ENCODE measurements around the gene ADAMTS20. TPM values are rescaled to one million over a fixed set of nuclear protein-coding genes. Genes with fewer than 3 reads are reported as not detected.

Gene ADAMTS20
- total RNA-seq, 4 donors from 2014 or later = not detected

DNA sequence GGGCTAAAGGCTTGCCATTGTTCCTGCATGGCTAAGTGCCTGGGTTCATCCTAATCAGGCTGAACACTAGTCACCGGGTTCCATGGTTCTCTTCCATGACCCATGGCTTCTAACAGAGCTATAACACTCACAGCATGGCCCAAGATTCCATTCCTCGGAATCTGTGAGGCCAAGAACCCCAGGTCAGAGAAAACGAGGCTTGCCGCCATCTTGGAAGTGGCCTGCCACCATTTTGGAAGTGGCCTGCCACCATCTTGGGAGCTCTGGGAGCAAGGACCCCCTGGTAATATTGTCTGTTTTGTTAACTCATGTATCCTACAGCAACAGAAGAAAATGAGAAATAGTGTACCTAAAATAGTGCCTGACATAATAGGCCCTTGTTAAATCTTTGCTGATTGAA is 92.7 kb downstream of the ADAMTS20 start:
- no peak for DNase-seq (ENCODE audit: low spot score in 2 of 2)
- TF ChIP-seq POLR2A (IDR thresholded peaks at IDR 0.05) (no peak), POLR2AphosphoS5 (IDR thresholded peaks at IDR 0.05) (no peak), EP300 (IDR thresholded peaks at IDR 0.05) (no peak)
- TF ChIP-seq, protein P1, sequence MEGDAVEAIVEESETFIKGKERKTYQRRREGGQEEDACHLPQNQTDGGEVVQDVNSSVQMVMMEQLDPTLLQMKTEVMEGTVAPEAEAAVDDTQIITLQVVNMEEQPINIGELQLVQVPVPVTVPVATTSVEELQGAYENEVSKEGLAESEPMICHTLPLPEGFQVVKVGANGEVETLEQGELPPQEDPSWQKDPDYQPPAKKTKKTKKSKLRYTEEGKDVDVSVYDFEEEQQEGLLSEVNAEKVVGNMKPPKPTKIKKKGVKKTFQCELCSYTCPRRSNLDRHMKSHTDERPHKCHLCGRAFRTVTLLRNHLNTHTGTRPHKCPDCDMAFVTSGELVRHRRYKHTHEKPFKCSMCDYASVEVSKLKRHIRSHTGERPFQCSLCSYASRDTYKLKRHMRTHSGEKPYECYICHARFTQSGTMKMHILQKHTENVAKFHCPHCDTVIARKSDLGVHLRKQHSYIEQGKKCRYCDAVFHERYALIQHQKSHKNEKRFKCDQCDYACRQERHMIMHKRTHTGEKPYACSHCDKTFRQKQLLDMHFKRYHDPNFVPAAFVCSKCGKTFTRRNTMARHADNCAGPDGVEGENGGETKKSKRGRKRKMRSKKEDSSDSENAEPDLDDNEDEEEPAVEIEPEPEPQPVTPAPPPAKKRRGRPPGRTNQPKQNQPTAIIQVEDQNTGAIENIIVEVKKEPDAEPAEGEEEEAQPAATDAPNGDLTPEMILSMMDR (IDR thresholded peaks at IDR 0.05) = no peak
- Histone ChIP-seq H3K4me1 (no peaks in the 10 kb centered on the region), H3K9me3 (peaks cover 6% of the 10 kb centered on the region), H3K27ac (no peak overlapping the region), H3K36me3 (no peaks in the 10 kb centered on the region), H3K27me3 (no peaks in the 10 kb centered on the region), H3K4me3 (no peak overlapping the region)
- WGBS = 93% methylated on average over 4 of the region's 4 CpGs

- H3K36me3 ChIP-seq = no peaks in the 10 kb centered on the region
- peaks cover 6% of the 10 kb centered on the region for H3K9me3 ChIP-seq
- TF ChIP-seq POLR2AphosphoS5 (IDR thresholded peaks at IDR 0.05) (no peak), POLR2A (IDR thresholded peaks at IDR 0.05) (no peak)
- TF ChIP-seq, protein P1 (IDR thresholded peaks at IDR 0.05) = no peak
- 88% methylated on average over 8 of the region's 8 CpGs for WGBS
- no peak for DNase-seq (ENCODE audit: low spot score in 2 of 2)
- H3K4me3 ChIP-seq = no peak overlapping the region
- no peak overlapping the region for H3K27ac ChIP-seq
- H3K4me1 ChIP-seq = no peaks in the 10 kb centered on the region
- no peaks in the 10 kb centered on the region for H3K27me3 ChIP-seq
Measured at GRCh38 chr12:43453761-43454160, 98.2 kb downstream of the ADAMTS20 start.

- no peaks in the 10 kb centered on the region for H3K4me1 ChIP-seq
- no peak for DNase-seq (ENCODE audit: low spot score in 2 of 2)
- 56% methylated on average over 3 of the region's 3 CpGs for whole genome bisulfite sequencing
Measured at GRCh38 chr12:43444940-43445564, 107.0 kb downstream of the ADAMTS20 start.

GRCh38 chr12:43436597-43436996 is 115.4 kb downstream of the ADAMTS20 start:
- Histone ChIP-seq H3K36me3 (no peaks in the 10 kb centered on the region), H3K4me1 (no peaks in the 10 kb centered on the region), H3K27ac (no peak overlapping the region), H3K27me3 (no peaks in the 10 kb centered on the region), H3K4me3 (no peak overlapping the region), H3K9me3 (no peaks in the 10 kb centered on the region)
- 69% methylated on average over 4 of the region's 4 CpGs for WGBS
- no peak for TF ChIP-seq POLR2A (IDR thresholded peaks at IDR 0.05)
- TF ChIP-seq, protein P1 (IDR thresholded peaks at IDR 0.05) = no peak
- TF ChIP-seq EP300 (IDR thresholded peaks at IDR 0.05) = no peak
- no peak for TF ChIP-seq POLR2AphosphoS5 (IDR thresholded peaks at IDR 0.05)
- no peak for DNase-seq (ENCODE audit: low spot score in 2 of 2)

More at GRCh38 chr12:43444940-43445564, 107.0 kb downstream of the ADAMTS20 start:
- Histone ChIP-seq H3K27ac (no peak overlapping the region), H3K36me3 (no peaks in the 10 kb centered on the region), H3K4me3 (no peak overlapping the region), H3K9me3 (no peaks in the 10 kb centered on the region), H3K27me3 (no peaks in the 10 kb centered on the region)
- TF ChIP-seq, protein P1 (IDR thresholded peaks at IDR 0.05) = peak in 1 of 2 donors; percentile 58
- no peak for TF ChIP-seq EP300 (IDR thresholded peaks at IDR 0.05)

GRCh38 chr12:43434614-43435013 is 117.4 kb downstream of the ADAMTS20 start:
- Histone ChIP-seq H3K4me1 (no peaks in the 10 kb centered on the region), H3K27ac (no peak overlapping the region), H3K27me3 (no peaks in the 10 kb centered on the region), H3K4me3 (no peak overlapping the region), H3K36me3 (no peaks in the 10 kb centered on the region), H3K9me3 (no peaks in the 10 kb centered on the region)
- DNase-seq (ENCODE audit: low spot score in 2 of 2) = no peak
- 43% methylated on average over 2 of the region's 2 CpGs for WGBS
- TF ChIP-seq EP300 (IDR thresholded peaks at IDR 0.05) (no peak), POLR2A (IDR thresholded peaks at IDR 0.05) (no peak), POLR2AphosphoS5 (IDR thresholded peaks at IDR 0.05) (no peak)
- TF ChIP-seq, protein P1 (IDR thresholded peaks at IDR 0.05) = no peak
